Mammary epithelial cell (primary cell): Measurements from ENCODE around the gene BAZ2B.

ENCODE experiments used
- EZH2 ChIP-seq: IDR thresholded peaks from 2 replicates; pipeline ENCODE4 v1.6.1; 2012; ENCODE audit warnings: low read length, inconsistent platforms, borderline replicate concordance
- TF ChIP-seq, protein P1 (sequence below), 2 donors: IDR thresholded peaks in 1 of 2; conservative IDR thresholded peaks in 1 of 2; 2 replicates each; pipeline ENCODE4 v1.5.1; 2011 to 2012; ENCODE audit warnings: inconsistent platforms in 2 of 2, low read length in 2 of 2, mild to moderate bottlenecking in 2 of 2, control low read depth in 1 of 2, low read depth in 1 of 2; ENCODE audit not compliant: insufficient read depth in 1 of 2; ENCODE audit errors: extremely low read depth in 1 of 2

DNA sequence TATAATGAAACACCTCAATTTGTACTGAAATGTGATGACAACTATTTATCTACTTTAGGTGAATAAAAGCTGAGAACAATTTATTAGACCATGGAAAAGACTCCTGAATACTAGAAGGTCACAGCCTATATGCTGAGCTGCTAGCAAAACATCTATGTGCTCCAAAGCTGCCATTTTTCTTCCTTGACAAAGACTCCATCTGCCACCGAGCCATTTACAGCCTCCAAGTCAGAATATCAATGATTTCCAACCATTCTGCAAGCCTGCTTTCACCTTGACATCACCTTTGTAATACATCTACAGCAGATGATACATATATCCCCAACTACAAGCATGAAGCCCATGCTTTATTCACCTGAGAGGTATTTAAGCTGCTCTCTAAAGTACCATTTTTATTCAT lies 84.9 kb downstream of the BAZ2B start:
- TF ChIP-seq, protein P1, sequence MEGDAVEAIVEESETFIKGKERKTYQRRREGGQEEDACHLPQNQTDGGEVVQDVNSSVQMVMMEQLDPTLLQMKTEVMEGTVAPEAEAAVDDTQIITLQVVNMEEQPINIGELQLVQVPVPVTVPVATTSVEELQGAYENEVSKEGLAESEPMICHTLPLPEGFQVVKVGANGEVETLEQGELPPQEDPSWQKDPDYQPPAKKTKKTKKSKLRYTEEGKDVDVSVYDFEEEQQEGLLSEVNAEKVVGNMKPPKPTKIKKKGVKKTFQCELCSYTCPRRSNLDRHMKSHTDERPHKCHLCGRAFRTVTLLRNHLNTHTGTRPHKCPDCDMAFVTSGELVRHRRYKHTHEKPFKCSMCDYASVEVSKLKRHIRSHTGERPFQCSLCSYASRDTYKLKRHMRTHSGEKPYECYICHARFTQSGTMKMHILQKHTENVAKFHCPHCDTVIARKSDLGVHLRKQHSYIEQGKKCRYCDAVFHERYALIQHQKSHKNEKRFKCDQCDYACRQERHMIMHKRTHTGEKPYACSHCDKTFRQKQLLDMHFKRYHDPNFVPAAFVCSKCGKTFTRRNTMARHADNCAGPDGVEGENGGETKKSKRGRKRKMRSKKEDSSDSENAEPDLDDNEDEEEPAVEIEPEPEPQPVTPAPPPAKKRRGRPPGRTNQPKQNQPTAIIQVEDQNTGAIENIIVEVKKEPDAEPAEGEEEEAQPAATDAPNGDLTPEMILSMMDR (conservative IDR thresholded peaks at IDR 0.05 in 1 of 2, IDR thresholded peaks at IDR 0.05 in 1 of 2; ENCODE audit: extremely low read depth in 1 of 2, insufficient read depth in 1 of 2, low read depth in 1 of 2, low read length in 2 of 2): no peak
- TF ChIP-seq EZH2: no peak
